GM23338 (cell line): ENCODE measurements around the gene AUH. TPM values are rescaled to one million over a fixed set of nuclear protein-coding genes. Genes with fewer than 3 reads are reported as not detected.
A peak's percentile ranks its signal among the peaks of the same experiment; 100 is the strongest.

Experiments used
- ATAC-seq: fragments of 200-7000 bp; cut with Tn5 transposase; 3 replicates; pipeline ENCODE4 v1.9.1; 2020
- DNase-seq: peaks from one replicate; pipeline ENCODE4 v3.0.0-alpha.2; 2015; ENCODE audit warnings: low spot score
- H2AFZ ChIP-seq: fragments of 200-600 bp; sonication (generic); 2 replicates; pipeline ENCODE4 v1.8.0; 2016; ENCODE audit warnings: antibody characterized with exemption, mild to moderate bottlenecking, moderate library complexity
- H3F3A ChIP-seq: fragments of 200-600 bp; sonication (generic); replicated peaks from 2 replicates; pipeline ENCODE4 v1.8.0; 2017; ENCODE audit warnings: antibody characterized with exemption, mixed run types, low read depth
- H3K27ac ChIP-seq: fragments of 200-600 bp; sonication (generic); 2 replicates; pipeline ENCODE4 v1.6.1; 2016; ENCODE audit warnings: low read depth
- H3K27me3 ChIP-seq: fragments of 200-600 bp; sonication (generic); 2 replicates; pipeline ENCODE4 v1.8.0; 2016; ENCODE audit warnings: mild to moderate bottlenecking, mixed run types, moderate library complexity; ENCODE audit not compliant: insufficient read depth
- H3K36me3 ChIP-seq: fragments of 200-600 bp; sonication (generic); 2 replicates; pipeline ENCODE4 v1.8.0; 2016; ENCODE audit warnings: mild to moderate bottlenecking; ENCODE audit not compliant: insufficient read depth
- H3K4me1 ChIP-seq: fragments of 200-600 bp; sonication (generic); 2 replicates; pipeline ENCODE4 v1.8.0; 2016; ENCODE audit warnings: mild to moderate bottlenecking, moderate library complexity; ENCODE audit not compliant: insufficient read depth
- H3K4me2 ChIP-seq: fragments of 200-600 bp; sonication (generic); 2 replicates; pipeline ENCODE4 v1.7.1; 2017; ENCODE audit warnings: mixed run types
- H3K4me3 ChIP-seq: fragments of 200-600 bp; sonication (generic); 2 replicates; pipeline ENCODE4 v1.6.1; 2016; ENCODE audit warnings: mixed run types
- H3K79me2 ChIP-seq: fragments of 200-600 bp; sonication (generic); replicated peaks from 2 replicates; pipeline ENCODE4 v1.8.0; 2017; ENCODE audit warnings: mild to moderate bottlenecking; ENCODE audit not compliant: insufficient read depth
- H3K9me2 ChIP-seq: fragments of 200-600 bp; sonication (generic); 2 replicates; pipeline ENCODE4 v1.8.0; 2017; ENCODE audit not compliant: insufficient read depth
- H4K20me1 ChIP-seq: fragments of 200-600 bp; sonication (generic); replicated peaks from 2 replicates; pipeline ENCODE4 v1.8.0; 2017; ENCODE audit warnings: mild to moderate bottlenecking; ENCODE audit not compliant: insufficient read depth
- H3K27ac Mint-ChIP-seq: 2 replicates; pipeline ENCODE4 v1.8.0; 2020; ENCODE audit warnings: inconsistent platforms, mild to moderate bottlenecking, moderate library complexity, mixed read lengths
- H3K27me3 Mint-ChIP-seq: 3 replicates; pipeline ENCODE4 v1.8.0; 2022; ENCODE audit warnings: low read depth, mild to moderate bottlenecking, moderate library complexity, mixed read lengths, inconsistent platforms; ENCODE audit not compliant: insufficient read depth, poor library complexity
- H3K36me3 Mint-ChIP-seq: 3 replicates; pipeline ENCODE4 v1.8.0; 2021; ENCODE audit warnings: low read depth, mild to moderate bottlenecking, inconsistent platforms, moderate library complexity, mixed read lengths
- H3K4me1 Mint-ChIP-seq: 3 replicates; pipeline ENCODE4 v1.8.0; 2020; ENCODE audit warnings: mild to moderate bottlenecking, inconsistent platforms, mixed read lengths
- H3K4me3 Mint-ChIP-seq: 3 replicates; pipeline ENCODE4 v1.8.0; 2021; ENCODE audit warnings: moderate library complexity, mild to moderate bottlenecking, inconsistent platforms, mixed read lengths
- H3K9me3 Mint-ChIP-seq: 3 replicates; pipeline ENCODE4 v1.8.0; 2020; ENCODE audit warnings: moderate library complexity, mild to moderate bottlenecking, inconsistent platforms, mixed read lengths
- CREB1 ChIP-seq: fragments of 250-450 bp; sonication (Bioruptor Pico); IDR thresholded peaks from 2 replicates; pipeline ENCODE4 v1.5.0; 2020; ENCODE audit warnings: low read depth, mild to moderate bottlenecking, moderate library complexity
- CTCF ChIP-seq, 2 experiments: fragments of 200-600 bp in 1 of 2; sonication (generic) in 1 of 2; conservative IDR thresholded peaks; 2 replicates each; pipeline versions ENCODE4 v1.5.1 to v1.6.1; 2016 to 2017; ENCODE audit warnings: antibody characterized with exemption in 2 of 2, low read depth in 2 of 2, mild to moderate bottlenecking in 2 of 2, moderate library complexity in 1 of 2
- ETS1 ChIP-seq: IDR thresholded peaks from 2 replicates; pipeline ENCODE4 v1.6.1; 2016; ENCODE audit warnings: antibody characterized with exemption
- JUNB ChIP-seq: IDR thresholded peaks from one replicate; pipeline ENCODE4 v1.6.1; 2016; ENCODE audit warnings: antibody characterized with exemption; ENCODE audit not compliant: unreplicated experiment
- NANOG ChIP-seq: IDR thresholded peaks from 2 replicates; pipeline ENCODE4 v1.6.1; 2016; ENCODE audit warnings: antibody characterized with exemption, borderline replicate concordance
- STAT1 ChIP-seq: IDR thresholded peaks from one replicate; pipeline ENCODE4 v1.6.1; 2016; ENCODE audit warnings: antibody characterized with exemption; ENCODE audit not compliant: unreplicated experiment
- ZNF331 ChIP-seq: fragments of 250-450 bp; sonication (Bioruptor Pico); IDR thresholded peaks from 2 replicates; pipeline ENCODE4 v1.5.0; 2020; ENCODE audit warnings: low read depth, mild to moderate bottlenecking, moderate library complexity
- ZNF462 ChIP-seq: fragments of 250-450 bp; sonication (Bioruptor Pico); IDR thresholded peaks from 2 replicates; pipeline ENCODE4 v1.5.0; 2020; ENCODE audit warnings: mild to moderate bottlenecking, moderate library complexity
- polyA plus RNA-seq: library from polyadenylated mRNA; unstranded; fragments of >200 nt; fragmentation: Nextera tagmentation; extraction: Ambion mirVana; gene quantifications from 2 replicates; pipeline ENCODE4 v1.2.1, GENCODE V29; 2016
- total RNA-seq: library from RNA; depleted of rRNA; stranded (reverse); fragments of >200 nt; shearing (Covaris generic); gene quantifications from 2 replicates; pipeline ENCODE4 v1.2.3, GENCODE V29; 2014

Gene AUH
- total and polyA plus RNA-seq, 2 experiments from 2014 or later = 28.8 to 34.2 TPM

GRCh38 chr9:91405343-91406077 lies 43.8 kb upstream of the AUH start:
- no peak overlapping the region for H3K4me3 ChIP-seq
- H3K9me2 ChIP-seq = no peaks in the 10 kb centered on the region; the same call in 1 of the 2 replicates
- H3K27me3 Mint-ChIP-seq = no peaks in the 10 kb centered on the region
- no peak overlapping the region for H3K4me2 ChIP-seq
- no peaks in the 10 kb centered on the region for H3K36me3 ChIP-seq
- no peaks in the 10 kb centered on the region for H4K20me1 ChIP-seq
- ATAC-seq (peak; percentile 62), DNase-seq (peak; percentile 14)
- H3K4me3 Mint-ChIP-seq = no peak overlapping the region
- no peak overlapping the region for H2AFZ ChIP-seq
- no peaks in the 10 kb centered on the region for H3K4me1 ChIP-seq
- H3K27ac Mint-ChIP-seq = no peak overlapping the region
- no peak for TF ChIP-seq ETS1
- no peak for TF ChIP-seq CTCF (conservative IDR thresholded peaks at IDR 0.05; ENCODE audit: low read depth in 2 of 2)
- no peak for TF ChIP-seq JUNB
- peaks cover 17% of the 10 kb centered on the region; the same call in 2 of the 3 replicates for H3K36me3 Mint-ChIP-seq
- no peak overlapping the region for H3K27ac ChIP-seq
- no peaks in the 10 kb centered on the region for H3F3A ChIP-seq
- H3K79me2 ChIP-seq = no peaks in the 10 kb centered on the region
- 0 out of 3 replicates have a peak, but pooled peaks cover 2% of the 10 kb centered on the region for H3K4me1 Mint-ChIP-seq
- no peaks in the 10 kb centered on the region for H3K9me3 Mint-ChIP-seq
- H3K27me3 ChIP-seq = no peaks in the 10 kb centered on the region

GRCh38 chr9:91403665-91404543 lies 42.2 kb upstream of the AUH start:
- DNase-seq (no peak), ATAC-seq (no peak)
- Mint-ChIP-seq H3K4me3 (no peak overlapping the region), H3K36me3 (peaks cover 7% of the 10 kb centered on the region; the same call in 1 of the 3 replicates), H3K27ac (no peak overlapping the region), H3K9me3 (no peaks in the 10 kb centered on the region), H3K4me1 (0 out of 3 replicates have a peak, but pooled peaks cover 2% of the 10 kb centered on the region), H3K27me3 (no peaks in the 10 kb centered on the region)
- no peaks in the 10 kb centered on the region for H3K79me2 ChIP-seq
- no peak overlapping the region for H3K4me2 ChIP-seq
- no peaks in the 10 kb centered on the region for H3F3A ChIP-seq
- no peak overlapping the region for H2AFZ ChIP-seq
- no peaks in the 10 kb centered on the region; the same call in 1 of the 2 replicates for H3K9me2 ChIP-seq
- H3K27ac ChIP-seq = no peak overlapping the region
- H3K27me3 ChIP-seq = no peaks in the 10 kb centered on the region
- no peaks in the 10 kb centered on the region for H3K36me3 ChIP-seq
- H3K4me3 ChIP-seq = no peak overlapping the region
- H4K20me1 ChIP-seq = no peaks in the 10 kb centered on the region
- H3K4me1 ChIP-seq = no peaks in the 10 kb centered on the region
- TF ChIP-seq CREB1 (CRISPR knock-in tag) = no peak
- TF ChIP-seq ZNF331 (CRISPR knock-in tag) = no peak
- no peak for TF ChIP-seq ZNF462 (CRISPR knock-in tag)
- no peak for TF ChIP-seq STAT1
- TF ChIP-seq NANOG = no peak
- TF ChIP-seq ETS1 = no peak
